Heart left ventricle (tissue), 13 donors: ENCODE data around the gene NPL.

Source experiments
- POLR2A ChIP-seq, 2 donors: fragments of 450-650 bp; IDR thresholded peaks; one replicate each; pipeline ENCODE4 v1.6.1; 2017; ENCODE audit warnings: antibody characterized with exemption in 2 of 2, mild to moderate bottlenecking in 2 of 2, moderate library complexity in 2 of 2
- TF ChIP-seq, protein P1 (sequence below), 12 donors: fragments of 200-600 bp; sonication (generic) in 4 of 12; IDR thresholded peaks; one replicate each; pipeline versions ENCODE4 v1.5.0 to v1.8.0; 2018 to 2022; ENCODE audit warnings: antibody characterized with exemption in 12 of 12, mild to moderate bottlenecking in 5 of 12
- donor health status: ischemic (EF 13 %, LVEDD 7.1; RV severe dilation, severe dysfunction).
- donor health status: DM: no; HTN: yes; CAD: no.
- donor health status: DM: no; HTN: no; CAD: no.
- donor health status: ischemic (EF 25% LVEDD 6.9; RV normal size, moderate dysfunction).
- donor health status: ischemic (EF 25% LVEDD 5.7; RV mildly dilated, moderate dysfunction).
- donor health status: ischemic (EF 35%, LVEDD 5.7; RV mildly dilated, moderate dysfunction).
- donor health status: nonischemic (EF 11% LVEDD 7.7; RV severe dilation, severe dysfunction).
- donor health status: DM: yes; HTN: yes; CAD: no.
- donor health status: PGD.
- donor health status: ischemic (EF 29% LVEDD 5.4; RV normal size, mild dysfunction).
- donor health status: nonischemic (EF 23%, LVEDD 6.1; RV moderate dilation, normal function).

DNA sequence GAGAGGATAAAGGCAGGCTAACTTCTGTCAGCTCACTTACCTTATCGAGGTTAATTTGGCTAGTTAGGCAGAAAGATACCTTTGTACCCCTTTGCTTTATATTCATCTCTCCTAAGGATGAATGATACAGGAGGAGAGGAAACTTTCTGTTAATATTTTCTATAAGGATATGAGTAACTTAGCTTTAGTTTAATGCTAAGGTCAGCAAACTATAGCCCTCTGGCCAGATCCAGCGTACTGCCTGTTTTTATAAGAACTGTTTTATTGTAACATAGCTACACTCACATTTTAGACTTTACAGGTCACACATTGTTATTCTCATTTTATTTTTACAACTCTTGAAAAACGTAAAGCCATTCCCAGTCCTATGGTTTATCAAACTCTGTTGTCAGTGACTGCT is 67.6 kb downstream of the NPL start:
- TF ChIP-seq, protein P1, sequence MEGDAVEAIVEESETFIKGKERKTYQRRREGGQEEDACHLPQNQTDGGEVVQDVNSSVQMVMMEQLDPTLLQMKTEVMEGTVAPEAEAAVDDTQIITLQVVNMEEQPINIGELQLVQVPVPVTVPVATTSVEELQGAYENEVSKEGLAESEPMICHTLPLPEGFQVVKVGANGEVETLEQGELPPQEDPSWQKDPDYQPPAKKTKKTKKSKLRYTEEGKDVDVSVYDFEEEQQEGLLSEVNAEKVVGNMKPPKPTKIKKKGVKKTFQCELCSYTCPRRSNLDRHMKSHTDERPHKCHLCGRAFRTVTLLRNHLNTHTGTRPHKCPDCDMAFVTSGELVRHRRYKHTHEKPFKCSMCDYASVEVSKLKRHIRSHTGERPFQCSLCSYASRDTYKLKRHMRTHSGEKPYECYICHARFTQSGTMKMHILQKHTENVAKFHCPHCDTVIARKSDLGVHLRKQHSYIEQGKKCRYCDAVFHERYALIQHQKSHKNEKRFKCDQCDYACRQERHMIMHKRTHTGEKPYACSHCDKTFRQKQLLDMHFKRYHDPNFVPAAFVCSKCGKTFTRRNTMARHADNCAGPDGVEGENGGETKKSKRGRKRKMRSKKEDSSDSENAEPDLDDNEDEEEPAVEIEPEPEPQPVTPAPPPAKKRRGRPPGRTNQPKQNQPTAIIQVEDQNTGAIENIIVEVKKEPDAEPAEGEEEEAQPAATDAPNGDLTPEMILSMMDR (IDR thresholded peaks at IDR 0.05): no peak
- no peak for TF ChIP-seq POLR2A (IDR thresholded peaks at IDR 0.05)
